Brain microvascular endothelial cell (primary cell): Measurements from ENCODE around the gene FAM110D.

ENCODE experiments used
- DNase-seq: peaks from one replicate; pipeline ENCODE4 v3.0.0-alpha.2; 2020
- H3K27ac ChIP-seq: fragments of 250-450 bp; sonication (Bioruptor Pico); 2 replicates; pipeline ENCODE4 v1.5.1; 2020; ENCODE audit warnings: mild to moderate bottlenecking, moderate library complexity
- H3K27me3 ChIP-seq: fragments of 250-450 bp; sonication (Bioruptor Pico); replicated peaks from 2 replicates; pipeline ENCODE4 v1.5.1; 2020; ENCODE audit warnings: mild to moderate bottlenecking
- H3K36me3 ChIP-seq: fragments of 250-450 bp; sonication (Bioruptor Pico); replicated peaks from 2 replicates; pipeline ENCODE4 v1.5.1; 2020; ENCODE audit warnings: mild to moderate bottlenecking
- H3K4me3 ChIP-seq: 2 replicates; pipeline ENCODE4 v1.5.1; 2011; ENCODE audit warnings: low read depth, mild to moderate bottlenecking, control low read depth, low read length, moderate library complexity
- in situ Hi-C: cut with HindIII; loops from 2 replicates; pipeline ENCODE4 v1.10.0; 2017; ENCODE audit warnings: low sequenced_read_pairs, low pct_ligation_motif_present
- TF ChIP-seq, protein P1 (sequence below): IDR thresholded peaks from 2 replicates; pipeline ENCODE4 v1.5.1; 2011; ENCODE audit warnings: low read depth, mild to moderate bottlenecking, moderate library complexity, low read length, control low read depth, inconsistent platforms; ENCODE audit errors: missing control alignments

The FAM110D gene

DNA sequence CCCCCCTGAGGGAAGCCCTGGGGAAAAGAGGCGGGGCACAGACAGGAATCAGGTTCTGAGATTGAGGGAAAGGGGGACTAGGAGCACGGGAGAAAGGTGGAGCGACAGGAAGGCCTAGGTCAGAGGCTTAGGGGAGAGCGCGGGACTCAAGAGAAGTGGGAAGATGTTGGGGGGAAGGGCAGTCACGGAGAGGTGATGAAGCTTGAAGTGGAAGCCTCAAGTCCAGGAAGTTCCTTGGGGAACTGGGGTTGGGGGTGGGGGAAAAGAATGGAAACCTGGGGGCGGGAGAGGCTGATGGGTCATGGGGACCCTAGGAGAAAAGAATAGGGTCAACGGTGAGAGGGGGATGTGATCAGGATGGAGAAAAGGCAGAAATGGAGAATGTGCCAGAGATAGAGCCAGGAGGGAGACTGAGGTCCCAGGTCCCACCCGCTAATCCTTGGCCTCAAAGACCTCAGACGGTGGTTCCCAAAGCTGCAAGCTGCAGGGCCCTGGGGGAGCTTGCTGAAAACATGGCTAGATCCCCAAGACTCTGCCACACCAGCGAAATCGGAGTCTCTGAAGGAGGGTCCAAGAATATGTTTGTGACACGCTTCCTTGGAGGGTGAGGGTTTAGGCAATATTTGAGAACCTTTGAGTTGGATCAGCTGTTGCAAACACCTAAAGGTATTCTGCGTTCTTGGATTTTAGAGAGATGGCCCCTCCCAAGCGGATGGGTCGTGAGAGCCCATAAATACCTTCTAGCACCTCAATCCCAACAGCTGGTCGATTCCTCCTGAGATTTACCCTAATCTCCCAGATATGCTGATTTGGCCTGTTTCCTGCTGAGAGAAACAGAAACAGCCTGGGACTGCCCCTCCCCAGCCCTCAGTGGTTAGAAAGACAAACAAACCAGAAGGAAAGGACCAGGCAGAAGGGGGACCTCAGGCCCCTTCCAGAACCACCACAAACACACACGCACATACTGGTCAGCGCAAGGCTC is 6.3 kb downstream of the FAM110D start:
- no peak overlapping the region for H3K4me3 ChIP-seq
- in situ Hi-C loops = no loop called here
- no peaks in the 10 kb centered on the region for H3K27me3 ChIP-seq
- DNase-seq = no peak
- TF ChIP-seq, protein P1, sequence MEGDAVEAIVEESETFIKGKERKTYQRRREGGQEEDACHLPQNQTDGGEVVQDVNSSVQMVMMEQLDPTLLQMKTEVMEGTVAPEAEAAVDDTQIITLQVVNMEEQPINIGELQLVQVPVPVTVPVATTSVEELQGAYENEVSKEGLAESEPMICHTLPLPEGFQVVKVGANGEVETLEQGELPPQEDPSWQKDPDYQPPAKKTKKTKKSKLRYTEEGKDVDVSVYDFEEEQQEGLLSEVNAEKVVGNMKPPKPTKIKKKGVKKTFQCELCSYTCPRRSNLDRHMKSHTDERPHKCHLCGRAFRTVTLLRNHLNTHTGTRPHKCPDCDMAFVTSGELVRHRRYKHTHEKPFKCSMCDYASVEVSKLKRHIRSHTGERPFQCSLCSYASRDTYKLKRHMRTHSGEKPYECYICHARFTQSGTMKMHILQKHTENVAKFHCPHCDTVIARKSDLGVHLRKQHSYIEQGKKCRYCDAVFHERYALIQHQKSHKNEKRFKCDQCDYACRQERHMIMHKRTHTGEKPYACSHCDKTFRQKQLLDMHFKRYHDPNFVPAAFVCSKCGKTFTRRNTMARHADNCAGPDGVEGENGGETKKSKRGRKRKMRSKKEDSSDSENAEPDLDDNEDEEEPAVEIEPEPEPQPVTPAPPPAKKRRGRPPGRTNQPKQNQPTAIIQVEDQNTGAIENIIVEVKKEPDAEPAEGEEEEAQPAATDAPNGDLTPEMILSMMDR = no peak
- H3K36me3 ChIP-seq = no peaks in the 10 kb centered on the region
- no peak overlapping the region for H3K27ac ChIP-seq

DNA sequence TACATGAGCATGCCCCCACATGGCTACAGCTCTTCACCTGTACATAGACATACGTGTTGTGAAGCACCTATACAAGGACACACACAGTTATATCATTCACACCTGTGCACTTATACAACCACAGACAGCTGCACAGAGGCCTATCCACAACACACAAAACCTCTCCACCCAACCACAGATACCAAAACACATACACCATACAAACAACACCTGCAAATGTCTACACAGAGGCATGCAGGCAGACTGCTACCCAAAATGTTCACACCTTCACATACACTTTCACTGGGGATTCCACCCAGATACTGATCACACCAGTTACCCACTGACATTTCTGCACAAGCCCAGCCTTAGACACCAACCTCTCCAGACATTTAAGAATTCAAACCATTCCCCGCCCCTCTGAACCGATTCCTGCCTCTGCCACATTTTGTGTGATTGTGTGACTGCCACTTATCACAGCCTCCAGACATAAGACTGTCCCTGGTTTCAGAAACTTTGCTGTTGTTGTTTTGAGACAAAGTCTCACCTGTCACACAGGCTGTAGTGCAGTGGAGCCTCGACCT is 7.9 kb downstream of the FAM110D start:
- no peak for DNase-seq
- no peak overlapping the region for H3K4me3 ChIP-seq
- in situ Hi-C loops = no loop called here

DNA sequence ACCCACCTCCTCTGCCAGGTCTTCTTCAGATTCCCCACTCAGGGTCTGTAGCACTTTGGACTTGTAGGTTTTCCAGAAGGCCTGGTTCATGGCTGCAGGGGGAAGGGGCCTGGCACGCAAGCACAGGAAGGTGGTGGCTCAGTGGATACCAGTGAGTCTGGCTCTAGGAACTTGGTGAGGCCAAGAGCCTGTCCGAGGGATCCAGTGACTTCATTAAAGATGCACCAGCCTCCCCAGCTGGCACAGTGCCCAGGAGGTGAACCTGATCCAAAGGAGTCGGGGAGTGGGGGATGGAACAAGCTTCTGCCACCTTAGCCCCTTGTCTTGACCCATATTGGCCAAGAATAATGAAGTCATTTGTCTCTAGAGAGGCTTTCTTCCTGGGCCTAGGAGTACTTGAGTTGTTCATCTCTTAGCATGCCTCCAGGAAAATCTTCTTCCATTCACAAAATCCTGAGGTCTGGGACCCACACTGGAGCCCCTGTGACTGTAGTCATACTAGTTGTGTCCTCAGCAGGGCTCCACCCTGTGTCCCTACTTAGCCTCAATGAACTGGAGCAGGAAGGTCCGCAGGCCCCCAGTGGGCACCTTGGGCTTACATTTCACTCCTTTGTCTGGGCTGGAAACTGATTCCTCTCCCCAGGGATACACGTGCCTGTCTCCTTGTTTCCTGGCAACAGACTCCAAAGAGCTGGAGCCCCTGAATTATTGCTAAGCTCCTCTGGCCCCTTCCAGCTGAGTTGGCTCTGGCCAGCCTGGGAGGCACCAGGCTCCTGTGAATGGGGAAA is 9.7 kb downstream of the FAM110D start, which contains the start of gene C1orf232:
C1orf232 (minus strand) TSS at position 554 of the 788 bp plus-strand sequence; CDS start at position 90, 464 bp downstream.
- H3K27ac ChIP-seq = peak within 1 kb of the TSS; percentile 67
- no peaks in the 10 kb centered on the region for H3K36me3 ChIP-seq
- in situ Hi-C loops = no loop called here
- no peaks in the 10 kb centered on the region for H3K27me3 ChIP-seq
- TF ChIP-seq, protein P1 = no peak
- H3K4me3 ChIP-seq = peak within 1 kb of the TSS; percentile 87
- no peak for DNase-seq

More for the DNA sequence above, 7.9 kb downstream of the FAM110D start:
- H3K36me3 ChIP-seq = no peaks in the 10 kb centered on the region
- TF ChIP-seq, protein P1 = no peak
- H3K27me3 ChIP-seq = no peaks in the 10 kb centered on the region
- H3K27ac ChIP-seq = no peak overlapping the region

DNA sequence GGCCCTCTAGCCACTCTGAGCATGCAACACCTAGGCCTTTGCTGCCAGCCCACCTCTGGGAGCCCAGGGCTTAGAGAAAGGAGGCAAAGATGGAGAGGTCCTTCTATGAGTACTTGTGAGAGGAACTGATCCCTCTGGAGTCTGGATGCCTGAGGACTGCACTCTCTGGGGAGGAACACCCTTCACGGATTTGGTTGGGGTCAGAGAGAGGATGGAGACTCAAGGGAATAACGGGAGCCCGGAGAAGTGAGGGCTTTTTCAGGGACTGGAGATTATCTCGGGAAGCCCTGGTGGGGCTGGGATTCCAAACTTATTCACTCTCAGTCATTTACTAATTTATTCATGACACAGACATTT is 10.3 kb downstream of the FAM110D start:
- no peak for DNase-seq
- in situ Hi-C loops = no loop called here
- no peak overlapping the region for H3K27ac ChIP-seq
- H3K36me3 ChIP-seq = no peaks in the 10 kb centered on the region
- peak overlapping the region; percentile 87 for H3K4me3 ChIP-seq
- TF ChIP-seq, protein P1 = no peak
- no peaks in the 10 kb centered on the region for H3K27me3 ChIP-seq

DNA sequence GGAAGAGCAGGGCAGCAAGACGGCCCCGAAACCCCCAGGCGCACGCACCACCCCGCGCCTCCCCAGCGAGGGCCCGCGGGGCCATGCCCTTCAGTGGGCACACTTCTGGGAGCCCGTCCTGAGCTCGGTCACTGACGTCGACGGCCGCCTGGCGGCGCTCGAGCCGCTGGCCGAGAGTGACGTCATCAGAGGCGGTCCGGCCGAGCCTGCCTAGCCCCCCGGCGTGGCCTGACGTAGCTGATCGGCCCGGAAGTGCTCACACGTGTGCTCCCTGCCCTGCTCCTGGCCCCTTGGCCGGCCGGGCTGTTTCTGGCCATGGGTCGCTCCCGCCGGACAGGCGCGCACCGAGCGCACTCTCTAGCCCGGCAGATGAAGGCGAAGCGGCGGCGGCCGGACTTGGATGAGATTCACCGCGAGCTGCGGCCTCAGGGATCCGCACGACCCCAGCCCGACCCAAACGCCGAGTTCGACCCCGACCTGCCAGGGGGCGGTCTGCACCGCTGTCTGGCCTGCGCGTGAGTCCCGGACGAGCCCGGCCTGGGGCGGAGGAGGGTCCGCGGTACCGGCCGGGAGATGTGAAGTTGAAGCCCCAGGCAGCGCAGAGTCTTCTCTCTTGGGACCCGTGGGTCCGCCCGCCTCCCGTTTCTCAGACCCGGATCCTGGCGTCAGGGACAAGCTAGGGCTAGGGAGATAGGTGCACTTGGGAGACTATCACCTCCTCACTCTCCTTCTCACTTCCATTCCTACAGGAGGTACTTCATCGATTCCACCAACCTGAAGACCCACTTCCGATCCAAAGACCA is 11.0 kb downstream of the FAM110D start, which contains the start of gene ZNF593:
ZNF593 (plus strand) TSS at position 240 of the 803 bp plus-strand sequence; CDS start at position 316, 76 bp downstream.
- DNase-seq = peak; percentile 78
- Histone ChIP-seq H3K27me3 (no peaks in the 10 kb centered on the region), H3K4me3 (peak within 1 kb of the TSS; percentile 87), H3K36me3 (no peaks in the 10 kb centered on the region), H3K27ac (peak within 1 kb of the TSS; percentile 67)
- in situ Hi-C loops = no loop called here
- TF ChIP-seq, protein P1 = peak; percentile 79
